Gastroesophageal sphincter (tissue), 4 donors: ENCODE data around the gene DLGAP3. TPM values are rescaled to one million over a fixed set of nuclear protein-coding genes. Genes with fewer than 3 reads are reported as not detected.

Experiments used
- ATAC-seq: fragments of 150-250 bp; one replicate; pipeline ENCODE4 v1.9.1; 2016; ENCODE audit warnings: mild to moderate bottlenecking, moderate library complexity
- H3K27ac ChIP-seq, 4 donors: fragments of 200-600 bp; sonication (generic) in 3 of 4; 1 replicate in 3 of 4; 2 replicates in 1 of 4; pipeline ENCODE4 v1.5.1; 2016 to 2019
- H3K27me3 ChIP-seq: fragments of 200-600 bp; sonication (generic); one replicate; pipeline ENCODE4 v1.5.1; 2019
- H3K36me3 ChIP-seq, 2 donors: fragments of 200-600 bp; sonication (generic); one replicate each; pipeline ENCODE4 v1.5.1; 2019; ENCODE audit warnings: control low read depth in 1 of 2
- H3K4me1 ChIP-seq, 3 donors: fragments of 200-600 bp; sonication (generic); 1 replicate in 2 of 3; 2 replicates in 1 of 3; pipeline ENCODE4 v1.5.1; 2016 to 2019; ENCODE audit warnings: control low read depth in 2 of 3
- H3K4me3 ChIP-seq, 2 donors: fragments of 200-600 bp; sonication (generic); one replicate each; pipeline ENCODE4 v1.5.1; 2019; ENCODE audit warnings: mild to moderate bottlenecking in 1 of 2, moderate library complexity in 1 of 2
- H3K9me3 ChIP-seq, 3 donors: fragments of 200-600 bp; sonication (generic); one replicate each; pipeline ENCODE4 v1.5.1; 2017 to 2019; ENCODE audit warnings: control low read depth in 2 of 3
- EP300 ChIP-seq: sonication (generic); formaldehyde crosslinking; IDR thresholded peaks from one replicate; pipeline ENCODE4 v1.6.1; 2017; ENCODE audit warnings: antibody characterized with exemption, mild to moderate bottlenecking
- POLR2A ChIP-seq, 2 donors: fragments of 450-650 bp; IDR thresholded peaks; one replicate each; pipeline ENCODE4 v1.6.1; 2017; ENCODE audit warnings: antibody characterized with exemption in 2 of 2, mild to moderate bottlenecking in 2 of 2, moderate library complexity in 1 of 2
- POLR2AphosphoS5 ChIP-seq: sonication (generic); formaldehyde crosslinking; IDR thresholded peaks from one replicate; pipeline ENCODE4 v1.6.1; 2017; ENCODE audit warnings: antibody characterized with exemption
- WGBS, 2 donors: methylation state at CpG; one replicate each; pipeline ENCODE4 v1.1.5; 2018; ENCODE audit warnings: low coverage in 1 of 2; 5-methylcytosine and 5-hydroxymethylcytosine counted together
- total RNA-seq, 4 donors: library from RNA; depleted of rRNA; stranded (reverse); fragments of >200 nt; gene quantifications; one replicate each; pipeline ENCODE4 v1.1.0, GENCODE V29; 2016
- TF ChIP-seq, protein P1 (sequence below), 4 experiments: fragments of 200-600 bp in 2 of 4; fragments of 450-650 bp in 2 of 4; sonication (generic) in 1 of 4; IDR thresholded peaks; one replicate each; pipeline ENCODE4 v1.5.1; 2017 to 2019; ENCODE audit warnings: antibody characterized with exemption in 4 of 4, mild to moderate bottlenecking in 2 of 4, moderate library complexity in 2 of 4

Gene DLGAP3
- total RNA-seq, 4 donors from 2014 or later = 0.12 to 0.13 TPM; not detected in 2

DNA sequence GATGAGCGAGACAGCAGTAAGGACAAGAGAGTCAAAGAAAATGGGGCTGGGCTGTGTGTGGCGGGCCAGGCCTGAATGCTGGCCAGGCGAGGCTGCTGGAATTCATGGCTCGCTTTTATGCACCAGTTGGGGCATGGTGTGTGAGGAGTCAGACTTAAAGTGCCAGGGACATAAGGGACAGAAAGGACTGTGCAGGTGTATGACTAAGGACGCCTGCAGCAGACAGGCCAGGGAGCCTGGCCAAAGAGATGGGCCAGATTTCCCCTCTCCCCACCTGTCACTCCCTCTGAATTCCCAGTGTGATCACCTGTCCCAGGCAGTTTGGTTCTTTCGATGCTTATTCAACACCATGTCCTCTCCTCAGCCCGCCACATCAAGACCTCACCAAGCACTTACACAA, 53.0 kb downstream of the DLGAP3 start:
- H3K27ac ChIP-seq = no peak overlapping the region
- H3K4me1 ChIP-seq = no peaks in the 10 kb centered on the region
- no peaks in the 10 kb centered on the region for H3K36me3 ChIP-seq
- no peak for TF ChIP-seq POLR2A (IDR thresholded peaks at IDR 0.05)
- TF ChIP-seq, protein P1, sequence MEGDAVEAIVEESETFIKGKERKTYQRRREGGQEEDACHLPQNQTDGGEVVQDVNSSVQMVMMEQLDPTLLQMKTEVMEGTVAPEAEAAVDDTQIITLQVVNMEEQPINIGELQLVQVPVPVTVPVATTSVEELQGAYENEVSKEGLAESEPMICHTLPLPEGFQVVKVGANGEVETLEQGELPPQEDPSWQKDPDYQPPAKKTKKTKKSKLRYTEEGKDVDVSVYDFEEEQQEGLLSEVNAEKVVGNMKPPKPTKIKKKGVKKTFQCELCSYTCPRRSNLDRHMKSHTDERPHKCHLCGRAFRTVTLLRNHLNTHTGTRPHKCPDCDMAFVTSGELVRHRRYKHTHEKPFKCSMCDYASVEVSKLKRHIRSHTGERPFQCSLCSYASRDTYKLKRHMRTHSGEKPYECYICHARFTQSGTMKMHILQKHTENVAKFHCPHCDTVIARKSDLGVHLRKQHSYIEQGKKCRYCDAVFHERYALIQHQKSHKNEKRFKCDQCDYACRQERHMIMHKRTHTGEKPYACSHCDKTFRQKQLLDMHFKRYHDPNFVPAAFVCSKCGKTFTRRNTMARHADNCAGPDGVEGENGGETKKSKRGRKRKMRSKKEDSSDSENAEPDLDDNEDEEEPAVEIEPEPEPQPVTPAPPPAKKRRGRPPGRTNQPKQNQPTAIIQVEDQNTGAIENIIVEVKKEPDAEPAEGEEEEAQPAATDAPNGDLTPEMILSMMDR (IDR thresholded peaks at IDR 0.05) = no peak
- TF ChIP-seq EP300 = no peak
- no peak for TF ChIP-seq POLR2AphosphoS5
- no peak overlapping the region for H3K4me3 ChIP-seq
- peaks cover 95% of the 10 kb centered on the region for H3K27me3 ChIP-seq
- peaks cover 0 to 3% (median 0%) of the 10 kb centered on the region in 3 donors for H3K9me3 ChIP-seq
- 50 to 86% methylated on average over 2 to 6 of the region's 7 CpGs for WGBS, 2 donors
- ATAC-seq = no peak

DNA sequence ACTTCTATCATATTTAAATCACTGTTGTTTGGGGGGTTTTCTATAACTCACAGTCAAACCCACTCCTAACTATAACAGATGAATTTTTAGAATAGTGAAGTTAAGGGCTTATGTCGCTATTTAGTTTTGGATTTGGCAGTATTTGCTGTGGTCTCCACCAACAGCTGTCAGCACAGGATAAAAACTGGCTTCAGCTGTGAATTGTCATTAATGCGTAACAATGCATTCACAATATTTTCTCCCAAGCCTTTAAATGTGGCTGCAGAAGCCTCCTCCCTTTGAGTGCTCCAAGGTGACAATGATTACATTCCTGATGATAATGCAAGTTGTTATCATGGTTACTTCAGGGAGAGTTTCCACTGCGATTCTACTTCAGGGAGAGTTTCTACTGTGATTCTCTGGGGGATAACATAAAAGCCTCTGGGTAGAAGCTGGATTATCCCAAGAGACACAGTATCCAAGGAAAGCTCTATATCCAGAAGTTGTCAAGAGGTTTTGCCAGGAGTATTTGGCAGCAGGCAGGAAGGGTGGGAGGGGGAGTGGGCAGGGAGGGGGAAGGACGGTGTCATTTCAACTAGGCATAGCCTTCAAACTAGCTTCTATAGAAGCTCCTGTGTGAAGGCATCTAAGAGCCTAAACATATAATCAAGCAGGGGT, 55.0 kb downstream of the DLGAP3 start:
- 40 to 72% methylated on average over 2 of the region's 4 CpGs for WGBS, 2 donors
- no peaks in the 10 kb centered on the region for H3K36me3 ChIP-seq
- peaks cover 80% of the 10 kb centered on the region for H3K27me3 ChIP-seq
- TF ChIP-seq, protein P1 (IDR thresholded peaks at IDR 0.05) = no peak
- TF ChIP-seq POLR2A (IDR thresholded peaks at IDR 0.05) = no peak
- no peak for TF ChIP-seq POLR2AphosphoS5
- no peak for TF ChIP-seq EP300
- no peak overlapping the region for H3K4me3 ChIP-seq
- no peaks in the 10 kb centered on the region for H3K4me1 ChIP-seq
- no peaks in the 10 kb centered on the region for H3K9me3 ChIP-seq
- ATAC-seq = no peak
- H3K27ac ChIP-seq = no peak overlapping the region

DNA sequence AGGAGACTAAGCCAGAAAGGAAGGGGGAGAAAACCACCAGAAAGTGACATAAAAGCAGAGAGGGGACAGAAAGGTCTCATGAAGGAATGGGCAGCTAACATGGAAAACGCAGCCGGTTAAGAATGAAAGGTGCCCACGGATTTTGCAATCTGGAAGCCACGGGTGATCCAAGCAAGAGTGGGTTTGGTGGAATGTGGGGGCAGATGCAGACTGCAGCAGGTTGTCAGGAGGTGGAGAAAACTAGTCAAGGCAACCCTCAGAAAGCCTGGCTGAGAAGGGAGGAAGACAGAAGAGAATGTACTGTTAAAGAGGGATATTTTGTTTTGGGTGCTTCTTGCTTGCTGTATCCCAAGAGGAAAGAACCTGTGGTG, 57.3 kb downstream of the DLGAP3 start:
- H3K27ac ChIP-seq = no peak overlapping the region
- ATAC-seq = no peak
- 87 to 93% methylated on average over 3 to 4 of the region's 4 CpGs for WGBS, 2 donors
- no peak overlapping the region for H3K4me3 ChIP-seq
- no peaks in the 10 kb centered on the region for H3K36me3 ChIP-seq
- TF ChIP-seq EP300 (no peak), POLR2AphosphoS5 (no peak), POLR2A (IDR thresholded peaks at IDR 0.05) (no peak)
- TF ChIP-seq, protein P1 (IDR thresholded peaks at IDR 0.05) = no peak
- no peaks in the 10 kb centered on the region for H3K9me3 ChIP-seq
- peaks cover 0 to 1% (median 0%) of the 10 kb centered on the region in 3 donors for H3K4me1 ChIP-seq
- H3K27me3 ChIP-seq = peaks cover 57% of the 10 kb centered on the region

DNA sequence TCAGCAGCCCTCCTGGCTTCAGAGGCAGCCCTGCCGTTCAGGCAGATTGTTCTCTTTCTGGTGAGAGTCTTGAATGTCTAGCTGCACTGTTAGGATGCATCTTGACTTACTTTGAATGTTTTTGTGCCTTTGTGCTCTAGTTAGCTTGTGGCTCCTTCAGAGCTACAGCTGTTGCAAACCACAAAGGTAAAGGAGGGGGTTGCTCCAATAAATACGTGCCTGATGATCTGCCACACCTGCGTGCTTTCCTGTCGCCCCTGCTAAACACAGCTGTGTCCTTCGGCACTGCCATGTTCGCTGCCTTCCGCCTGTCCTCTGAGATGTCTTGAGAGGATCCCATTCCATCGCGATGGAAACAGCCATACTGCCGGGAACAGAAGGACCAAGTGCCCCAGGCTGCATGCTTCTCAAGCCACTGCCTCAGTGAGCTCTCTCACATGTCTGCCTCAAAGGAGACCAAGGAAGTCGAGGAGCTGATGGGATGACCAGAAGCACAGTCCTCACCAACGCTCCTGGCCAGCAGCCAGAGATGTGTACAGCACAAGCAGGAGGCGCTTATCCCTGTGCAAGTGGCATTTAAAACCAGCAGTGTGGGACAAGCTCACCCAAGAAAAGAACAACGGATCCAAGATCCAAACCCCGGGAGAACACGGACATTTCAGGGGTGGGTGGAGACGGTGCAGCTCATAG, 57.9 kb downstream of the DLGAP3 start:
- no peak for ATAC-seq
- peaks cover 0 to 7% (median 4%) of the 10 kb centered on the region in 3 donors for H3K4me1 ChIP-seq
- TF ChIP-seq POLR2AphosphoS5 = no peak
- no peak for TF ChIP-seq EP300
- TF ChIP-seq, protein P1 (IDR thresholded peaks at IDR 0.05) = no peak

GRCh38 chr1:34870395-34870794, 59.1 kb downstream of the DLGAP3 start:
- no peak for ATAC-seq

More for the DNA sequence above, 57.9 kb downstream of the DLGAP3 start:
- Histone ChIP-seq H3K27me3 (peaks cover 52% of the 10 kb centered on the region), H3K9me3 (no peaks in the 10 kb centered on the region), H3K4me3 (no peak overlapping the region), H3K36me3 (no peaks in the 10 kb centered on the region), H3K27ac (no peak overlapping the region)
- 72 to 92% methylated on average over 2 to 5 of the region's 17 CpGs for WGBS, 2 donors

More at GRCh38 chr1:34870395-34870794, 59.1 kb downstream of the DLGAP3 start:
- no peaks in the 10 kb centered on the region for H3K9me3 ChIP-seq
- H3K27me3 ChIP-seq = peaks cover 40% of the 10 kb centered on the region
- H3K27ac ChIP-seq = no peak overlapping the region
- no peak for TF ChIP-seq EP300
- no peak for TF ChIP-seq POLR2A (IDR thresholded peaks at IDR 0.05)
- TF ChIP-seq, protein P1 (IDR thresholded peaks at IDR 0.05) = no peak
- TF ChIP-seq POLR2AphosphoS5 = no peak
- WGBS, 2 donors = 50% methylated on average over 2 of the region's 2 CpGs; no CpG with 5 or more reads in 1 of the 2 donors
- no peak overlapping the region for H3K4me3 ChIP-seq
- peaks cover 0 to 16% (median 10%) of the 10 kb centered on the region in 3 donors for H3K4me1 ChIP-seq
- no peaks in the 10 kb centered on the region for H3K36me3 ChIP-seq
